ENCODE measurements around the gene CNTF. TPM values are rescaled to one million over a fixed set of nuclear protein-coding genes. Genes with fewer than 3 reads are reported as not detected.
A peak's percentile ranks its signal among the peaks of the same experiment; 100 is the strongest.

The CNTF gene
- total RNA-seq, 4 donors from 2014 or later, result 1.3 to 2.5 (median 1.9) TPM

GRCh38 chr11:58621586-58622262 is 741 bp upstream of the CNTF start:
- WGBS, result 77% methylated on average over 4 of the region's 4 CpGs
- H3K27ac ChIP-seq (replicated peaks in 1 of 4), result peak overlapping the region; percentile 1 to 56 (median 18)
- peaks cover 13 to 84% (median 52%) of the 10 kb centered on the region in 4 donors for H3K36me3 ChIP-seq
- H3K4me3 ChIP-seq, result no peak overlapping the region
- no peak for DNase-seq (ENCODE audit: extremely low spot score)
- intact Hi-C loops (cut with DNase I), result loop anchor here (5.0 kb wide), 1 partner anchor 39 kb away; no protein-coding TSS in a partner anchor
- TF ChIP-seq POLR2A (IDR thresholded peaks at IDR 0.05; ENCODE audit: low read depth) (no peak), POLR2AphosphoS5 (IDR thresholded peaks at IDR 0.05) (no peak)
- no peaks in the 10 kb centered on the region for H3K27me3 ChIP-seq
- H3K9me3 ChIP-seq, result no peaks in the 10 kb centered on the region
- peaks cover 19 to 31% (median 22%) of the 10 kb centered on the region in 4 donors for H3K4me1 ChIP-seq

GRCh38 chr11:58625086-58625485 is 2.6 kb downstream of the CNTF start:
- intact Hi-C loops (cut with DNase I), result loop anchor here (5.0 kb wide), 1 partner anchor 58 kb away; no protein-coding TSS in a partner anchor
- no peaks in the 10 kb centered on the region for H3K27me3 ChIP-seq
- H3K27ac ChIP-seq (replicated peaks in 1 of 4), result no peak overlapping the region
- peaks cover 25 to 48% (median 44%) of the 10 kb centered on the region in 4 donors for H3K4me1 ChIP-seq
- no peak overlapping the region for H3K4me3 ChIP-seq
- no peak for DNase-seq (ENCODE audit: extremely low spot score)
- TF ChIP-seq POLR2A (IDR thresholded peaks at IDR 0.05; ENCODE audit: low read depth) (no peak), POLR2AphosphoS5 (IDR thresholded peaks at IDR 0.05) (no peak), EP300 (IDR thresholded peaks at IDR 0.05) (no peak), CTCF (IDR thresholded peaks at IDR 0.05) (no peak)
- WGBS, result 89% methylated on average over 4 of the region's 4 CpGs
- peaks cover 0 to 51% (median 30%) of the 10 kb centered on the region in 4 donors for H3K36me3 ChIP-seq
- H3K9me3 ChIP-seq, result no peaks in the 10 kb centered on the region

DNA sequence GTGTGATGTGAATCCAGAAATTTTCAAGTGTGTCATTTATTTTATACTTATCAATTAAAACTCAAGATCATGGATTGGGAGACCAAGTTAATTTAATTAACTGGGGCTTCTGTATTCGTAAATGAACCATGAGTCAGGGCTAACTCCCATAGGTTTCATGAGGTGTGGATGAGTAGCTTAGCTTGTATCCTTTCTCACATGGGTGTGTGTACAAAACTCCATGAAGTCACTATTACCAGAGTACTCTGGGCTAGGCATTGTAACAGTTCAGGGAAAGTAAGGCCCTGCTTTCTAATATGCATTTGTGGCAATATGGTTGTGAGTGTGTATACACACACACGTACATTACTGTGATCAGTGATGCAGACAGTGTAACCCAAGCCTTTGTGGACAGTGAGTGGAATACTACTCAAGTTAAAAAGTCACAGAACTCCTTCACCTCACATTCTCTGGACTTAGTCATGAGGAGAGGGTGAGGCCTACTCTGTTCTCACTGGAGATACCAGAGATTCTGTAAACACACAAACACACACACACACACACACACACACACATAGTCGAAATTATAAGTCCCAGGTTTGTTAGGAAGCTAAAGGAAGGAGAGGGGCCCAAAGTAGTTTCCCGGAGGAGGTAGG is 3.5 kb downstream of the CNTF start:
- intact Hi-C loops (cut with DNase I), result loop anchor here (5.0 kb wide), 1 partner anchor 59 kb away; no protein-coding TSS in a partner anchor
- no peak for DNase-seq (ENCODE audit: extremely low spot score)
- Histone ChIP-seq H3K9me3 (no peaks in the 10 kb centered on the region), H3K4me3 (no peak overlapping the region), H3K27me3 (no peaks in the 10 kb centered on the region), H3K4me1 (peaks cover 25 to 48% (median 44%) of the 10 kb centered on the region in 4 donors), H3K27ac (replicated peaks in 1 of 4) (no peak overlapping the region), H3K36me3 (peaks cover 0 to 42% (median 25%) of the 10 kb centered on the region in 4 donors)
- 92% methylated on average over 4 of the region's 4 CpGs for WGBS
- no peak for TF ChIP-seq CTCF (IDR thresholded peaks at IDR 0.05)
- no peak for TF ChIP-seq POLR2A (IDR thresholded peaks at IDR 0.05; ENCODE audit: low read depth)
- TF ChIP-seq EP300 (IDR thresholded peaks at IDR 0.05), result no peak
- no peak for TF ChIP-seq POLR2AphosphoS5 (IDR thresholded peaks at IDR 0.05)

GRCh38 chr11:58626934-58627483 is 4.5 kb downstream of the CNTF start:
- no peak for DNase-seq (ENCODE audit: extremely low spot score)
- H3K4me1 ChIP-seq, result peaks cover 25 to 42% (median 37%) of the 10 kb centered on the region in 4 donors
- no peak for TF ChIP-seq EP300 (IDR thresholded peaks at IDR 0.05)
- no peak for TF ChIP-seq POLR2AphosphoS5 (IDR thresholded peaks at IDR 0.05)
- TF ChIP-seq CTCF (IDR thresholded peaks at IDR 0.05), result no peak
- no peak for TF ChIP-seq POLR2A (IDR thresholded peaks at IDR 0.05; ENCODE audit: low read depth)
- H3K27ac ChIP-seq (replicated peaks in 1 of 4), result peak overlapping the region; percentile 45 to 71 (median 66)
- H3K9me3 ChIP-seq, result no peaks in the 10 kb centered on the region
- H3K4me3 ChIP-seq, result no peak overlapping the region
- H3K36me3 ChIP-seq, result peaks cover 0 to 40% (median 23%) of the 10 kb centered on the region in 4 donors
- intact Hi-C loops (cut with DNase I), result loop anchor here (5.0 kb wide), 1 partner anchor 60 kb away; no protein-coding TSS in a partner anchor
- 75% methylated on average over 4 of the region's 4 CpGs for WGBS
- H3K27me3 ChIP-seq, result no peaks in the 10 kb centered on the region

- Histone ChIP-seq H3K36me3 (peaks cover 0 to 25% (median 17%) of the 10 kb centered on the region in 4 donors), H3K27me3 (no peaks in the 10 kb centered on the region), H3K4me1 (peaks cover 16 to 30% (median 23%) of the 10 kb centered on the region in 4 donors), H3K9me3 (no peaks in the 10 kb centered on the region), H3K27ac (replicated peaks in 1 of 4) (peak overlapping the region; percentile 41 to 71 (median 66)), H3K4me3 (no peak overlapping the region)
- WGBS, result 66% methylated on average over 3 of the region's 3 CpGs
- TF ChIP-seq EP300 (IDR thresholded peaks at IDR 0.05), result no peak
- TF ChIP-seq POLR2AphosphoS5 (IDR thresholded peaks at IDR 0.05), result no peak
- no peak for TF ChIP-seq POLR2A (IDR thresholded peaks at IDR 0.05; ENCODE audit: low read depth)
- no peak for TF ChIP-seq CTCF (IDR thresholded peaks at IDR 0.05)
- DNase-seq (ENCODE audit: extremely low spot score), result no peak
- intact Hi-C loops (cut with DNase I), result loop anchor here (5.0 kb wide), 1 partner anchor 61 kb away; no protein-coding TSS in a partner anchor
Observed at GRCh38 chr11:58628446-58628845, 6.0 kb downstream of the CNTF start.
